GM12873 (cell line): ENCODE measurements around the gene SAP30BP.

Source experiments
- TF ChIP-seq, protein P1 (sequence below): IDR thresholded peaks from 2 replicates; pipeline ENCODE4 v1.5.1; 2012; ENCODE audit warnings: low read depth, mild to moderate bottlenecking, moderate library complexity, low read length, control low read depth; ENCODE audit not compliant: insufficient read depth; ENCODE audit errors: missing control alignments

The SAP30BP gene

DNA sequence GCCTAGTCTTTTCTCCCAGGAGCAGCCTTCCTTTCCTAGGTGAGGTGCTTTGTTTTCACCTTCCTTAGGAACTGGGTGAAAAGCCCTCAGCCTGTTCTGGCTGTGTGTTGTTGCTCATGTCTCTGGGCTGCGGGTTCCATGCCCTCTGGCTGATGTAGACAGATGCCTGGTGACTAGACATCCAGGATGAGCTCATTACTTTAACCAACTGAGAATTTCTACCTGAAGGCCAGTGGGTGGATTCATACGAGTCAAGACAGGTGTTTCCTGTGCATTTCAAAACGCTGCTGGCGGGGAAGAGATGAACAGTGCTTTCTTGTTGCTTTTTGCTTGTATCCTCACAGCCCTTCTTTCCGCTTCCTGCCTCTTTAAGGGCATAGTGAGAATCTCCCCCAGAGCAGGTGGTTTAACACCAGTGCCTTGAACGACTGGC lies 22.3 kb downstream of the SAP30BP start:
- TF ChIP-seq, protein P1, sequence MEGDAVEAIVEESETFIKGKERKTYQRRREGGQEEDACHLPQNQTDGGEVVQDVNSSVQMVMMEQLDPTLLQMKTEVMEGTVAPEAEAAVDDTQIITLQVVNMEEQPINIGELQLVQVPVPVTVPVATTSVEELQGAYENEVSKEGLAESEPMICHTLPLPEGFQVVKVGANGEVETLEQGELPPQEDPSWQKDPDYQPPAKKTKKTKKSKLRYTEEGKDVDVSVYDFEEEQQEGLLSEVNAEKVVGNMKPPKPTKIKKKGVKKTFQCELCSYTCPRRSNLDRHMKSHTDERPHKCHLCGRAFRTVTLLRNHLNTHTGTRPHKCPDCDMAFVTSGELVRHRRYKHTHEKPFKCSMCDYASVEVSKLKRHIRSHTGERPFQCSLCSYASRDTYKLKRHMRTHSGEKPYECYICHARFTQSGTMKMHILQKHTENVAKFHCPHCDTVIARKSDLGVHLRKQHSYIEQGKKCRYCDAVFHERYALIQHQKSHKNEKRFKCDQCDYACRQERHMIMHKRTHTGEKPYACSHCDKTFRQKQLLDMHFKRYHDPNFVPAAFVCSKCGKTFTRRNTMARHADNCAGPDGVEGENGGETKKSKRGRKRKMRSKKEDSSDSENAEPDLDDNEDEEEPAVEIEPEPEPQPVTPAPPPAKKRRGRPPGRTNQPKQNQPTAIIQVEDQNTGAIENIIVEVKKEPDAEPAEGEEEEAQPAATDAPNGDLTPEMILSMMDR = no peak

DNA sequence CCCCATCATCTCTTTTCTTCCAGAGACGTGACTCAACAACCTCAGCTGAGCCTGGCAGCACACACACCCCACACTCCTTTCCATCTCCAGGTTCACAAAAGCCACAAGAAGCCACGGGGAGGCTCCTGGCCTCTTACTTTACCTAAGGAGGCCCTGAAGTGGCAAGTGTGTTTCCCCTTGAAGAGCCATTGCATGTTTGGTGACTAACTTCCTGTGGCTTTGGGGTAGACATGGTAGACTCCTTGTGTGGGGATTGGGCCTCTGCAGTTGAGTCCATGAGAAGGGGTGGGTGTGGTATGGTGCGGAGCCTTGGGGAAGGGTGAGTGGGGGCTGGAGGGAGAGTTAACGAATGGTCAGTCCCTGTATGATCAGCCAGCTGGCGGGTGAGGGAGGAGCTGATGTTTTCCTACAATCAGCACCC lies 24.2 kb downstream of the SAP30BP start:
- TF ChIP-seq, protein P1 = no peak

- TF ChIP-seq, protein P1 = no peak
Observed at GRCh38 chr17:75691801-75692626, 24.9 kb downstream of the SAP30BP start.

DNA sequence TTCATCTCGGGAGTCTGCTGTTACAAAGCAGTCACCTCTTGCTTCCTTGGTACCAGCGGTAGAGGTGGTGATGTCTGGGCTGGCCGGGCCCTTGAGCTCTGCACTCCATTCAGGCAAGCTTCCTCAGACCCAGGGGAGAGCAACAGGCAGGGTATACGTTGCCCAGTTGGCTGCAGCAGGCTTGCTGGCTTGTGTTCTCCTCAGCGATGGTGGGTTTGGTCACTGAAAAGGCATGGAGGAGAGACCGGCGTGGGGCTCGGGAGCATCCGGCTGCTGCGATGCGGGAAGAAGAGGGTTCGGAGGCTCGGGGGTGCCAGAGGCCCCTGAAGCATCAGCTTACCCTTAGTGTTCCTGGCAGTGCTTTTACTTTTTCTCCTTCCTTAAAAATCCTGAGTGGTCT lies 25.8 kb downstream of the SAP30BP start:
- TF ChIP-seq, protein P1 = no peak

- TF ChIP-seq, protein P1 = no peak
Observed at GRCh38 chr17:75693500-75694481, 26.7 kb downstream of the SAP30BP start.

- TF ChIP-seq, protein P1 = no peak
Observed at GRCh38 chr17:75694536-75694935, 27.4 kb downstream of the SAP30BP start.
